ENCODE measurements around the gene SCN2B. TPM values are rescaled to one million over a fixed set of nuclear protein-coding genes. Genes with fewer than 3 reads are reported as not detected.
A peak's percentile ranks its signal among the peaks of the same experiment; 100 is the strongest.

The SCN2B gene
- total and polyA plus RNA-seq, 2 of the 13 experiments (the other 11 are each of a cell fraction or from before 2014, with no cell fraction given), result 0.01 to 0.02 TPM

DNA sequence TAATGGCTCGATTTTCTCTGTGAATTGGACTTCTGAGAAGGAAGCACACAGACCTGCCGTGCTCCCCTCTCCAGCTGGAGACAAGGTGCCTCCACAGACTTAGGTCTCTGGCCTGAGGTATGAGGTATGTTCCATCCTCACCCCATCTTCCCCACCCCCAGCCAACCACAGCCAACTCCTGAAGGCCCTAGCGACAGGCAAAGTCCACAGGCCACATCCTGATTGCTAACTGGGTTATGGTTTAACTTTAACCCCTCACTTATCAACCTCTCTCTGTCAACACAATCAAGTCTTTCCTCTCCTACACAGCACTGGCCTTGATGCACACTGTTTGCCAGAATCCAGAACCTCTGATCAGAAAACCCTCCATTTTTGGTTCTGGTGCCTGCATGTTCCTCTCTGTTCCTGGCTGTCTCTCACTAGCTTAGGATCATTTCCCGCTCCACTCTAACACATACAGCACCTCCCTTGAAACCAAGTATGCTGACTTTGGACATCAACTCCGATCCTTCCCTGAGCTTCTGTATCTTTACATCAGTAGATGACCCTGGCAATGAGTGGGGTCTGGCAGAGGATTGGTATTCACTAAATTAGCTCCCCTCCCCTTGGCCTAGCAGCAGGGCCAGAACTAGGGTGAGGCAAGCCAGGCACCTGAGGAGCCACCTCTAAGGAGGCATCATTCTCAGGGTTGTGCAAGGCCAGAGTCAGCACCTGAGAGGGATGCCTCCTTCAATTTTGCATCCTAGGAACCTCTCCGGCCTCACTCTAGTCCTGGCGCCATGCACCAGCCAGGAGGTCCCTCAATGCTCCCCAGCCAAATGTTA lies 26.4 kb upstream of the SCN2B start (continued):
- TF ChIP-seq ZKSCAN1 (IDR thresholded peaks at IDR 0.05; ENCODE audit: low read length) (no peak), ARID5B (CRISPR knock-in tag; IDR thresholded peaks at IDR 0.05) (peak; percentile 86), ZBTB40 (IDR thresholded peaks at IDR 0.05) (no peak), ZBTB40 (CRISPR knock-in tag; IDR thresholded peaks at IDR 0.05) (peak; percentile 45; the same call in 1 of the 2 replicates), LBX2 (CRISPR knock-in tag; IDR thresholded peaks at IDR 0.05; ENCODE audit: borderline replicate concordance) (no peak), TFE3 (CRISPR knock-in tag; IDR thresholded peaks at IDR 0.05) (0 out of 2 replicates have a peak, but pooled peaks have one; percentile 56), FOXP1 (IDR thresholded peaks at IDR 0.05) (0 out of 2 replicates have a peak, but pooled peaks have one; percentile 29), FOXP1 (CRISPR knock-in tag; IDR thresholded peaks at IDR 0.05) (peak; percentile 67), MED13 (CRISPR knock-in tag; IDR thresholded peaks at IDR 0.05) (peak; percentile 84), HNRNPUL1 (IDR thresholded peaks at IDR 0.05; ENCODE audit: low read depth, low read length) (no peak)
- TF ChIP-seq, protein P1, sequence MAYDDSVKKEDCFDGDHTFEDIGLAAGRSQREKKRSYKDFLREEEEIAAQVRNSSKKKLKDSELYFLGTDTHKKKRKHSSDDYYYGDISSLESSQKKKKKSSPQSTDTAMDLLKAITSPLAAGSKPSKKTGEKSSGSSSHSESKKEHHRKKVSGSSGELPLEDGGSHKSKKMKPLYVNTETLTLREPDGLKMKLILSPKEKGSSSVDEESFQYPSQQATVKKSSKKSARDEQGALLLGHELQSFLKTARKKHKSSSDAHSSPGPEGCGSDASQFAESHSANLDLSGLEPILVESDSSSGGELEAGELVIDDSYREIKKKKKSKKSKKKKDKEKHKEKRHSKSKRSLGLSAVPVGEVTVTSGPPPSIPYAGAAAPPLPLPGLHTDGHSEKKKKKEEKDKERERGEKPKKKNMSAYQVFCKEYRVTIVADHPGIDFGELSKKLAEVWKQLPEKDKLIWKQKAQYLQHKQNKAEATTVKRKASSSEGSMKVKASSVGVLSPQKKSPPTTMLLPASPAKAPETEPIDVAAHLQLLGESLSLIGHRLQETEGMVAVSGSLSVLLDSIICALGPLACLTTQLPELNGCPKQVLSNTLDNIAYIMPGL (CRISPR knock-in tag; IDR thresholded peaks at IDR 0.05; ENCODE audit: borderline replicate concordance in 1 of 2, low read depth in 1 of 2), result peak in 1 of 2 experiments; percentile 54; a peak in 2 of 4 replicates
